Measurements from ENCODE around the gene SASH3. TPM values are rescaled to one million over a fixed set of nuclear protein-coding genes. Genes with fewer than 3 reads are reported as not detected.

SASH3 gene
- total RNA-seq, 1 donor from 2014 or later: not detected

- H3K27ac ChIP-seq (ENCODE audit: low read depth, low read length): no peak overlapping the region
- H3K27me3 Mint-ChIP-seq (ENCODE audit: low read depth, unreplicated experiment): peaks cover 8% of the 10 kb centered on the region
- no peak overlapping the region for H3K27ac Mint-ChIP-seq (ENCODE audit: unreplicated experiment)
- no peak overlapping the region for H3K9ac ChIP-seq (ENCODE audit: low read length)
- TF ChIP-seq EZH2 (IDR thresholded peaks at IDR 0.05; ENCODE audit: insufficient read depth, low read length): no peak
- TF ChIP-seq CTCF (IDR thresholded peaks at IDR 0.05; ENCODE audit: insufficient read depth, low read depth, low read length): peak; percentile 12
- H3K4me1 Mint-ChIP-seq (ENCODE audit: low read depth, unreplicated experiment): no peaks in the 10 kb centered on the region
- no peaks in the 10 kb centered on the region for H3K79me2 ChIP-seq (ENCODE audit: insufficient read depth, low read length)
- no peaks in the 10 kb centered on the region for H3K27me3 ChIP-seq (ENCODE audit: insufficient read depth, low read length)
- no peak overlapping the region for H3K4me3 ChIP-seq (ENCODE audit: insufficient read depth, low read depth, low read length)
- no peaks in the 10 kb centered on the region for H3K9me3 ChIP-seq (ENCODE audit: insufficient read depth, low read depth, low read length)
- peak overlapping the region; percentile 70 for H3K4me2 ChIP-seq (ENCODE audit: low read length)
- H3K4me1 ChIP-seq (ENCODE audit: insufficient read depth, low read length): peaks cover 13% of the 10 kb centered on the region
- H3K36me3 ChIP-seq (ENCODE audit: insufficient read depth, low read length): no peaks in the 10 kb centered on the region
- H3K4me3 Mint-ChIP-seq (ENCODE audit: unreplicated experiment): no peak overlapping the region
- FAIRE-seq: peak; percentile 92
- H3K9me3 Mint-ChIP-seq (ENCODE audit: unreplicated experiment): no peaks in the 10 kb centered on the region
- H4K20me1 ChIP-seq (ENCODE audit: insufficient read depth, low read length): no peaks in the 10 kb centered on the region
- no peaks in the 10 kb centered on the region for H3K36me3 Mint-ChIP-seq (ENCODE audit: low read depth, unreplicated experiment)
- H2AFZ ChIP-seq (ENCODE audit: low read depth, low read length): peak overlapping the region; percentile 80
- peak; percentile 91 for DNase-seq (ENCODE audit: low read depth)
Observed at GRCh38 chrX:129759576-129760061, 20.1 kb upstream of the SASH3 start.

- no peak overlapping the region for H2AFZ ChIP-seq (ENCODE audit: low read depth, low read length)
- no peak for FAIRE-seq
Observed at GRCh38 chrX:129760155-129760554, 19.6 kb upstream of the SASH3 start.

More at GRCh38 chrX:129760155-129760554, 19.6 kb upstream of the SASH3 start:
- no peak overlapping the region for H3K9ac ChIP-seq (ENCODE audit: low read length)
- no peaks in the 10 kb centered on the region for H3K79me2 ChIP-seq (ENCODE audit: insufficient read depth, low read length)
- no peaks in the 10 kb centered on the region for H3K36me3 Mint-ChIP-seq (ENCODE audit: low read depth, unreplicated experiment)
- no peaks in the 10 kb centered on the region for H3K36me3 ChIP-seq (ENCODE audit: insufficient read depth, low read length)
- no peaks in the 10 kb centered on the region for H3K27me3 ChIP-seq (ENCODE audit: insufficient read depth, low read length)
- H3K27me3 Mint-ChIP-seq (ENCODE audit: low read depth, unreplicated experiment): peaks cover 6% of the 10 kb centered on the region
- no peak overlapping the region for H3K4me3 Mint-ChIP-seq (ENCODE audit: unreplicated experiment)
- H3K4me3 ChIP-seq (ENCODE audit: insufficient read depth, low read depth, low read length): no peak overlapping the region
- no peak overlapping the region for H3K27ac ChIP-seq (ENCODE audit: low read depth, low read length)
- H4K20me1 ChIP-seq (ENCODE audit: insufficient read depth, low read length): no peaks in the 10 kb centered on the region
- H3K27ac Mint-ChIP-seq (ENCODE audit: unreplicated experiment): no peak overlapping the region
- TF ChIP-seq CTCF (IDR thresholded peaks at IDR 0.05; ENCODE audit: insufficient read depth, low read depth, low read length) (no peak), EZH2 (IDR thresholded peaks at IDR 0.05; ENCODE audit: insufficient read depth, low read length) (no peak)
- no peaks in the 10 kb centered on the region for H3K9me3 Mint-ChIP-seq (ENCODE audit: unreplicated experiment)
- peak overlapping the region; percentile 70 for H3K4me2 ChIP-seq (ENCODE audit: low read length)
- H3K4me1 ChIP-seq (ENCODE audit: insufficient read depth, low read length): peaks cover 13% of the 10 kb centered on the region
- no peak for DNase-seq (ENCODE audit: low read depth)
- no peaks in the 10 kb centered on the region for H3K9me3 ChIP-seq (ENCODE audit: insufficient read depth, low read depth, low read length)
- no peaks in the 10 kb centered on the region for H3K4me1 Mint-ChIP-seq (ENCODE audit: low read depth, unreplicated experiment)
